Brain microvascular endothelial cell (primary cell): ENCODE results near the gene UBE2G2.

Source experiments
- DNase-seq: peaks from one replicate; pipeline ENCODE4 v3.0.0-alpha.2; 2020
- H3K27ac ChIP-seq: fragments of 250-450 bp; sonication (Bioruptor Pico); 2 replicates; pipeline ENCODE4 v1.5.1; 2020; ENCODE audit warnings: mild to moderate bottlenecking, moderate library complexity
- H3K27me3 ChIP-seq: fragments of 250-450 bp; sonication (Bioruptor Pico); replicated peaks from 2 replicates; pipeline ENCODE4 v1.5.1; 2020; ENCODE audit warnings: mild to moderate bottlenecking
- H3K36me3 ChIP-seq: fragments of 250-450 bp; sonication (Bioruptor Pico); replicated peaks from 2 replicates; pipeline ENCODE4 v1.5.1; 2020; ENCODE audit warnings: mild to moderate bottlenecking
- H3K4me3 ChIP-seq: 2 replicates; pipeline ENCODE4 v1.5.1; 2011; ENCODE audit warnings: low read depth, mild to moderate bottlenecking, control low read depth, low read length, moderate library complexity
- CTCF ChIP-seq: IDR thresholded peaks from 2 replicates; pipeline ENCODE4 v1.5.1; 2011; ENCODE audit warnings: low read depth, mild to moderate bottlenecking, moderate library complexity, low read length, control low read depth, inconsistent platforms; ENCODE audit errors: missing control alignments
- in situ Hi-C: cut with HindIII; loops from 2 replicates; pipeline ENCODE4 v1.10.0; 2017; ENCODE audit warnings: low sequenced_read_pairs, low pct_ligation_motif_present

The UBE2G2 gene

GRCh38 chr21:44749116-44749758 lies 52.4 kb downstream of the UBE2G2 start:
- DNase-seq: no peak
- in situ Hi-C loops: no loop called here
- no peak overlapping the region for H3K27ac ChIP-seq
- H3K36me3 ChIP-seq: no peaks in the 10 kb centered on the region
- H3K4me3 ChIP-seq: no peak overlapping the region
- peaks cover 8% of the 10 kb centered on the region for H3K27me3 ChIP-seq
- TF ChIP-seq CTCF: no peak

- Histone ChIP-seq H3K36me3 (no peaks in the 10 kb centered on the region), H3K27ac (no peak overlapping the region), H3K27me3 (peaks cover 9% of the 10 kb centered on the region), H3K4me3 (no peak overlapping the region)
- TF ChIP-seq CTCF: no peak
- DNase-seq: no peak
- in situ Hi-C loops: no loop called here
These were observed 53.0 kb downstream of the UBE2G2 start for GRCh38 chr21:44748621-44749020.

GRCh38 chr21:44742418-44743153 lies 59.0 kb downstream of the UBE2G2 start:
- no peaks in the 10 kb centered on the region for H3K36me3 ChIP-seq
- no peak overlapping the region for H3K4me3 ChIP-seq
- no peak overlapping the region for H3K27ac ChIP-seq
- peaks cover 5% of the 10 kb centered on the region for H3K27me3 ChIP-seq
- in situ Hi-C loops: no loop called here
- DNase-seq: no peak
- TF ChIP-seq CTCF: peak; percentile 43

GRCh38 chr21:44741921-44742320 lies 59.7 kb downstream of the UBE2G2 start:
- no peak for DNase-seq
- in situ Hi-C loops: no loop called here

GRCh38 chr21:44740742-44741141 lies 60.9 kb downstream of the UBE2G2 start:
- Histone ChIP-seq H3K27me3 (peaks cover 2% of the 10 kb centered on the region), H3K36me3 (no peaks in the 10 kb centered on the region), H3K4me3 (no peak overlapping the region), H3K27ac (no peak overlapping the region)
- in situ Hi-C loops: no loop called here
- no peak for DNase-seq
- no peak for TF ChIP-seq CTCF

More at GRCh38 chr21:44741921-44742320, 59.7 kb downstream of the UBE2G2 start:
- TF ChIP-seq CTCF: no peak
- H3K27me3 ChIP-seq: peaks cover 5% of the 10 kb centered on the region
- no peak overlapping the region for H3K27ac ChIP-seq
- H3K4me3 ChIP-seq: no peak overlapping the region
- H3K36me3 ChIP-seq: no peaks in the 10 kb centered on the region
